Muscle layer of colon (tissue), 2 donors: Measurements from ENCODE around the gene PRDM12.
A peak's percentile ranks its signal among the peaks of the same experiment; 100 is the strongest.
"Not testable (repeated sequence)": the region's sequence is repeated elsewhere in the genome, so short reads cannot be mapped to it uniquely, and the experiment has no call there.

Experiments used
- H3K27ac ChIP-seq: one replicate; pipeline ENCODE4 v1.7.0; 2013; ENCODE audit warnings: low read depth, mild to moderate bottlenecking, low read length, moderate library complexity
- H3K27me3 ChIP-seq, 2 donors: one replicate each; pipeline ENCODE4 v1.7.0; 2013; ENCODE audit warnings: low read length in 2 of 2, mild to moderate bottlenecking in 2 of 2; ENCODE audit not compliant: insufficient read depth in 2 of 2, control insufficient read depth in 1 of 2
- H3K36me3 ChIP-seq: one replicate; pipeline ENCODE4 v1.7.0; 2013; ENCODE audit warnings: mild to moderate bottlenecking, low read length; ENCODE audit not compliant: insufficient read depth
- H3K4me1 ChIP-seq: one replicate; pipeline ENCODE4 v1.7.0; 2013; ENCODE audit warnings: mild to moderate bottlenecking, low read length; ENCODE audit not compliant: insufficient read depth
- H3K4me3 ChIP-seq, 2 donors: one replicate each; pipeline ENCODE4 v1.7.0; 2013; ENCODE audit warnings: low read length in 2 of 2, low read depth in 1 of 2, mild to moderate bottlenecking in 1 of 2, moderate library complexity in 1 of 2
- H3K9ac ChIP-seq: one replicate; pipeline ENCODE4 v1.7.0; 2013; ENCODE audit warnings: low read length
- H3K9me3 ChIP-seq: one replicate; pipeline ENCODE4 v1.7.0; 2013; ENCODE audit warnings: mild to moderate bottlenecking, low read length
- donor health status: abdominal sarcoma.
- donor health status: Adenocarcinoma of cecum.

Gene PRDM12

GRCh38 chr9:130685945-130686344, 21.6 kb downstream of the PRDM12 start:
- not testable (repeated sequence) for H3K9me3 ChIP-seq, H3K27me3 ChIP-seq, H3K36me3 ChIP-seq, H3K9ac ChIP-seq, H3K4me3 ChIP-seq, H3K27ac ChIP-seq
- H3K4me1 ChIP-seq: peaks cover 11% of the 10 kb centered on the region

- no peak overlapping the region for H3K9ac ChIP-seq
- no peaks in the 10 kb centered on the region for H3K9me3 ChIP-seq
- no peaks in the 10 kb centered on the region for H3K27me3 ChIP-seq
- no peaks in the 10 kb centered on the region for H3K36me3 ChIP-seq
- H3K4me1 ChIP-seq: peaks cover 6% of the 10 kb centered on the region
- H3K4me3 ChIP-seq: no peak overlapping the region
- H3K27ac ChIP-seq: no peak overlapping the region
Measured at GRCh38 chr9:130687615-130688014, 23.2 kb downstream of the PRDM12 start.

DNA sequence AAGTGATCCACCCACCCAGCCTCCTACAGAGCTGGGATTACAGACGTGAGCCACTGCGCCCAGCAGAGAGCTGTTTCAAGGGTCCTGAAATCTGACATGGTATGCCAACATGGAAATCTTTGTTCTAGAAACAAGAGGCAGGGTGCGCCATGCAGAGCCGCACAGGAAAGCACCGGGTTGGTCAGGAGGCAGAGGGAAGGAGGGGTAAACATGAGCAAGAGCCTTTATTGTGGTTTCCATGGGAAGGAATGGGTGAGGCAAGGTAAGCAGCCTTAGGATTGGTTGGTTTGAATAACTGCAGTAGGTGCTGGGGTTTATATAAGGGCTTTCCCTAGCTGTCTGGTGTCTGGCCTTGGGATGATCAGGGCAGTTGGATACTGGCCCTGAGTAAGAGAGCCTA, 23.7 kb downstream of the PRDM12 start:
- H3K4me1 ChIP-seq: peaks cover 6% of the 10 kb centered on the region
- H3K36me3 ChIP-seq: no peaks in the 10 kb centered on the region
- no peaks in the 10 kb centered on the region for H3K9me3 ChIP-seq
- no peak overlapping the region for H3K9ac ChIP-seq
- no peak overlapping the region for H3K4me3 ChIP-seq
- H3K27me3 ChIP-seq: no peaks in the 10 kb centered on the region
- no peak overlapping the region for H3K27ac ChIP-seq

GRCh38 chr9:130689572-130689936, 25.2 kb downstream of the PRDM12 start:
- Histone ChIP-seq H3K36me3 (no peaks in the 10 kb centered on the region), H3K4me3 (peak overlapping the region in 1 of 2 donors; percentile 56), H3K27me3 (no peaks in the 10 kb centered on the region), H3K9me3 (no peaks in the 10 kb centered on the region), H3K4me1 (peaks cover 13% of the 10 kb centered on the region), H3K9ac (no peak overlapping the region), H3K27ac (no peak overlapping the region)

GRCh38 chr9:130689937-130690700, 25.7 kb downstream of the PRDM12 start:
- H3K9ac ChIP-seq: peak overlapping the region; percentile 50
- H3K27ac ChIP-seq: no peak overlapping the region
- peak overlapping the region in 1 of 2 donors; percentile 56 for H3K4me3 ChIP-seq
- H3K36me3 ChIP-seq: no peaks in the 10 kb centered on the region
- no peaks in the 10 kb centered on the region for H3K9me3 ChIP-seq
- H3K4me1 ChIP-seq: peaks cover 19% of the 10 kb centered on the region
- no peaks in the 10 kb centered on the region for H3K27me3 ChIP-seq

DNA sequence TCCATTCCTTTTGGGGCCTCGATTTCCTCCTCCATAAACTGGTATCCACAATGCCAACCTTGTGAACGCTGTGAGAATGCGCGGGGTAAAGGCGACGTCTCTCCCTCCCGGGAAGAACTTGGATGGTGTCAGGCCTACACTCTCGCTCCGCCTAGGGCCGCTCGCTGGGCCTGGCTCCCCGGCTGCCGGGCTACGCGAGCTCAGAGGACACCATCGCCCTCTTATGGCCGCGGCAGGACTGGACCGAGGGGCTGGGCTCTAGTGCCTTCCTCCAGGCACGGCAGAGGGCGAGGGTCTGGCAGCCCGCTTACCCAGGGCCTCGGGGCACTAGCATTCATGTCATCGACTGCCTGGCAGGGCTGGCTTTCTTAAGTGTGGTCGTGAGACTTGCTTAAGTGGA, 27.9 kb downstream of the PRDM12 start:
- Histone ChIP-seq H3K4me1 (peaks cover 22% of the 10 kb centered on the region), H3K4me3 (peak overlapping the region in 1 of 2 donors; percentile 100), H3K9me3 (no peaks in the 10 kb centered on the region), H3K36me3 (peaks cover 18% of the 10 kb centered on the region), H3K27ac (no peak overlapping the region), H3K27me3 (no peaks in the 10 kb centered on the region), H3K9ac (no peak overlapping the region)

- Histone ChIP-seq H3K36me3 (peaks cover 23% of the 10 kb centered on the region), H3K27ac (peak overlapping the region; percentile 41), H3K27me3 (no peaks in the 10 kb centered on the region), H3K9ac (no peak overlapping the region), H3K9me3 (no peaks in the 10 kb centered on the region), H3K4me1 (peaks cover 22% of the 10 kb centered on the region), H3K4me3 (peak overlapping the region; percentile 43 to 100)
Measured at GRCh38 chr9:130693101-130693425, 28.7 kb downstream of the PRDM12 start.

GRCh38 chr9:130693426-130694191, 29.2 kb downstream of the PRDM12 start, which contains the start of gene EXOSC2:
Gene EXOSC2 (plus strand): TSS chr9:130693780. CDS start chr9:130693792, 12 bp downstream.
- Histone ChIP-seq H3K27ac (peak within 1 kb of the TSS; percentile 79), H3K9me3 (no peaks in the 10 kb centered on the region), H3K36me3 (peaks cover 28% of the 10 kb centered on the region), H3K4me3 (peak within 1 kb of the TSS; percentile 88 to 100), H3K27me3 (no peaks in the 10 kb centered on the region), H3K4me1 (peaks cover 22% of the 10 kb centered on the region), H3K9ac (peak within 1 kb of the TSS; percentile 72)

- Histone ChIP-seq H3K4me1 (peaks cover 22% of the 10 kb centered on the region), H3K27ac (peak overlapping the region; percentile 79), H3K9ac (peak overlapping the region; percentile 72), H3K27me3 (no peaks in the 10 kb centered on the region), H3K36me3 (peaks cover 34% of the 10 kb centered on the region), H3K9me3 (no peaks in the 10 kb centered on the region), H3K4me3 (peak overlapping the region; percentile 88 to 100)
Measured at GRCh38 chr9:130694205-130694604, 29.8 kb downstream of the PRDM12 start.

GRCh38 chr9:130696139-130696650, 31.8 kb downstream of the PRDM12 start:
- peaks cover 17% of the 10 kb centered on the region for H3K4me1 ChIP-seq
- no peaks in the 10 kb centered on the region for H3K9me3 ChIP-seq
- no peaks in the 10 kb centered on the region for H3K27me3 ChIP-seq
- H3K4me3 ChIP-seq: no peak overlapping the region
- H3K27ac ChIP-seq: no peak overlapping the region
- peaks cover 40% of the 10 kb centered on the region for H3K36me3 ChIP-seq
- no peak overlapping the region for H3K9ac ChIP-seq

GRCh38 chr9:130696996-130697395, 32.6 kb downstream of the PRDM12 start:
- Histone ChIP-seq H3K4me1 (peaks cover 17% of the 10 kb centered on the region), H3K36me3 (peaks cover 46% of the 10 kb centered on the region), H3K9me3 (no peaks in the 10 kb centered on the region), H3K27me3 (no peaks in the 10 kb centered on the region), H3K4me3 (no peak overlapping the region), H3K27ac (no peak overlapping the region), H3K9ac (no peak overlapping the region)
